HCT116 (cell line): ENCODE results near the gene COL10A1. TPM values are rescaled to one million over a fixed set of nuclear protein-coding genes. Genes with fewer than 3 reads are reported as not detected.

Source experiments
- ATAC-seq: fragments of 200-7000 bp; cut with Tn5 transposase; 2 replicates; pipeline ENCODE4 v1.9.1; 2020; ENCODE audit warnings: mild to moderate bottlenecking, moderate library complexity
- BruUV-seq: library from RNA; stranded (reverse); fragments of 400-500 nt; replicated peaks from 2 replicates; lab custom pipeline; 2021; lab: Mats Ljungman, UMichigan
- CTCF ChIA-PET: fragments of 300-600 bp; sonication (Branson Sonifier 250); formaldehyde crosslinking; loops from one replicate; lab custom pipeline; 2021; ENCODE audit warnings: antibody characterized with exemption; lab: Charles Lee
- POLR2A ChIA-PET: fragments of 300-600, 350-600 bp; sonication (Branson Sonifier 250); formaldehyde crosslinking; loops from one replicate; lab custom pipeline; 2021; ENCODE audit warnings: antibody characterized with exemption; lab: Charles Lee
- RAD21 ChIA-PET, 2 experiments: fragments of 300-600 bp; sonication (Branson Sonifier 250); formaldehyde crosslinking; loops; one replicate each; lab custom pipeline; 2023; ENCODE audit warnings: low total read pairs in 2 of 2; ENCODE audit not compliant: uncharacterized antibody in 2 of 2, unreplicated experiment in 2 of 2, low non-redundant PET in 1 of 2; lab: Charles Lee
- DNase-seq: peaks from one replicate; pipeline ENCODE4 v3.0.0-alpha.2; 2010; ENCODE audit warnings: low read depth, low spot score
- H2AFZ ChIP-seq: fragments of 200-600 bp; shearing (Covaris generic), sonication (generic); 2 replicates; pipeline ENCODE4 v1.6.1; 2017; ENCODE audit warnings: low read depth, mixed run types, mixed read lengths, antibody characterized with exemption, low read length; ENCODE audit not compliant: poor library complexity, severe bottlenecking
- H3K27ac ChIP-seq: 2 replicates; pipeline ENCODE4 v1.5.1; 2012; ENCODE audit warnings: low read depth, low read length
- H3K27me3 ChIP-seq: fragments of 200-600 bp; sonication (generic); 2 replicates; pipeline ENCODE4 v1.6.1; 2016; ENCODE audit warnings: mixed run types, low read length, mixed read lengths; ENCODE audit not compliant: insufficient read depth
- H3K36me3 ChIP-seq, 2 experiments: fragments of 200-500 bp in 1 of 2; fragments of 200-600 bp in 1 of 2; sonication (Bioruptor generic) in 1 of 2; sonication (generic) in 1 of 2; 2 replicates each; pipeline versions ENCODE4 v1.5.1 to v1.6.1; 2014 to 2016; ENCODE audit warnings: low read length in 2 of 2, inconsistent platforms in 1 of 2, mixed read lengths in 1 of 2, mixed run types in 1 of 2; ENCODE audit not compliant: insufficient read depth in 2 of 2, control insufficient read depth in 1 of 2
- H3K4me1 ChIP-seq, 2 experiments: fragments of 200-600 bp in 1 of 2; sonication (generic) in 1 of 2; 2 replicates each; pipeline versions ENCODE4 v1.5.1 to v1.6.1; 2012 to 2017; ENCODE audit warnings: low read length in 2 of 2, inconsistent platforms in 1 of 2, mild to moderate bottlenecking in 1 of 2, mixed read lengths in 1 of 2, mixed run types in 1 of 2, moderate library complexity in 1 of 2; ENCODE audit not compliant: insufficient read depth in 2 of 2, control insufficient read depth in 1 of 2
- H3K4me2 ChIP-seq: fragments of 200-600 bp; sonication (generic); 2 replicates; pipeline ENCODE4 v1.6.1; 2017; ENCODE audit warnings: mixed run types, low read length, mixed read lengths
- H3K4me3 ChIP-seq, 2 experiments: fragments of 200-600 bp in 1 of 2; sonication (generic) in 1 of 2; replicated peaks in 1 of 2; 2 replicates each; pipeline ENCODE4 v1.5.1; 2011 to 2016; ENCODE audit warnings: low read length in 2 of 2, control low read depth in 1 of 2, low read depth in 1 of 2, mild to moderate bottlenecking in 1 of 2, mixed read lengths in 1 of 2, mixed run types in 1 of 2
- H3K79me2 ChIP-seq: fragments of 200-600 bp; sonication (generic); 2 replicates; pipeline ENCODE4 v1.6.1; 2017; ENCODE audit warnings: mild to moderate bottlenecking, mixed run types, low read length, moderate library complexity, mixed read lengths; ENCODE audit not compliant: insufficient read depth
- H3K9ac ChIP-seq: fragments of 200-600 bp; sonication (generic); 2 replicates; pipeline ENCODE4 v1.6.1; 2016; ENCODE audit warnings: low read length, mixed read lengths
- H3K9me2 ChIP-seq: fragments of 200-600 bp; sonication (generic), shearing (Covaris generic); 2 replicates; pipeline ENCODE4 v1.6.1; 2017; ENCODE audit warnings: mixed run types, mild to moderate bottlenecking, moderate library complexity; ENCODE audit not compliant: insufficient read depth
- H3K9me3 ChIP-seq, 2 experiments: fragments of 200-500 bp in 1 of 2; fragments of 200-600 bp in 1 of 2; sonication (Bioruptor generic) in 1 of 2; sonication (generic) in 1 of 2; 2 replicates each; pipeline ENCODE4 v1.6.1; 2014 to 2017; ENCODE audit warnings: low read length in 2 of 2, mixed read lengths in 2 of 2, inconsistent platforms in 1 of 2, low read depth in 1 of 2, mild to moderate bottlenecking in 1 of 2, mixed run types in 1 of 2, moderate library complexity in 1 of 2; ENCODE audit not compliant: control insufficient read depth in 1 of 2, insufficient read depth in 1 of 2
- H4K20me1 ChIP-seq: fragments of 200-600 bp; sonication (generic), shearing (Covaris generic); 2 replicates; pipeline ENCODE4 v1.6.1; 2017; ENCODE audit warnings: mixed run types, mild to moderate bottlenecking, moderate library complexity; ENCODE audit not compliant: insufficient read depth
- ATF3 ChIP-seq: IDR thresholded peaks from 2 replicates; pipeline ENCODE4 v1.6.1; 2012
- CTCF ChIP-seq, 3 experiments: fragments of 200-600 bp in 1 of 3; sonication (generic) in 1 of 3; IDR thresholded peaks in 2 of 3; conservative IDR thresholded peaks in 1 of 3; 2 replicates each; pipeline ENCODE4 v1.5.1; 2012 to 2017; ENCODE audit warnings: low read depth in 2 of 3, low read length in 2 of 3, antibody characterized with exemption in 1 of 3, borderline replicate concordance in 1 of 3, control low read depth in 1 of 3, mild to moderate bottlenecking in 1 of 3, mixed read lengths in 1 of 3, mixed run types in 1 of 3, moderate library complexity in 1 of 3; ENCODE audit not compliant: insufficient read depth in 1 of 3
- EGR1 ChIP-seq: IDR thresholded peaks from 2 replicates; pipeline ENCODE4 v1.6.1; 2012; ENCODE audit warnings: low read depth
- EZH2 ChIP-seq: fragments of 200-600 bp; sonication (generic); IDR thresholded peaks from 2 replicates; pipeline ENCODE4 v1.6.1; 2017; ENCODE audit warnings: antibody characterized with exemption, mixed run types
- EZH2phosphoT487 ChIP-seq: fragments of 200-600 bp; IDR thresholded peaks from 2 replicates; pipeline ENCODE4 v1.6.1; 2018; ENCODE audit warnings: antibody characterized with exemption, borderline replicate concordance
- MAX ChIP-seq: IDR thresholded peaks from 2 replicates; pipeline ENCODE4 v1.6.1; 2012
- RAD21 ChIP-seq: IDR thresholded peaks from 2 replicates; pipeline ENCODE4 v1.6.1; 2012; ENCODE audit warnings: low read depth, mild to moderate bottlenecking
- ZNF274 ChIP-seq: fragments of 200-500 bp; sonication (Bioruptor generic); IDR thresholded peaks from 2 replicates; pipeline ENCODE4 v1.6.1; 2014; ENCODE audit warnings: mild to moderate bottlenecking, low read depth, low read length, inconsistent platforms
- intact Hi-C: fragments of 100-400 bp; cut with micrococcal nuclease; formaldehyde crosslinking; loops from 2 replicates; pipeline ENCODE4 v1.10.0; 2022
- total RNA-seq: library from RNA; stranded (reverse); gene quantifications from one replicate; pipeline ENCODE4 v1.2.1, GENCODE V29; 2021; ENCODE audit not compliant: unreplicated experiment

Gene COL10A1
- total RNA-seq, 1 experiment from 2014 or later = not detected

- no peaks in the 10 kb centered on the region for H3K36me3 ChIP-seq
- H3K4me2 ChIP-seq = peak overlapping the region; percentile 92
- RAD21 ChIA-PET = no interaction called here
- intact Hi-C loops = no loop called here
- H3K9ac ChIP-seq = peak overlapping the region; percentile 93
- no peak for ATAC-seq
- POLR2A ChIA-PET = interaction anchor here (1.2 to 1.9 kb wide), 3 partner anchors 10 to 90 kb away, joined by 3 to 7 read pairs (median 5); partner anchors contain the start of gene FRK
- TF ChIP-seq EZH2phosphoT487 (no peak), EGR1 (no peak), ZNF274 (no peak), ATF3 (no peak), MAX (no peak), RAD21 (no peak), EZH2 (no peak), CTCF (IDR thresholded peaks at IDR 0.05 in 2 of 3, conservative IDR thresholded peaks at IDR 0.05 in 1 of 3; ENCODE audit: borderline replicate concordance in 1 of 3, insufficient read depth in 1 of 3, low read depth in 2 of 3, low read length in 2 of 3) (no peak)
- TF ChIP-seq, all 23 proteins: peak for 0
- DNase-seq = no peak
- no peaks in the 10 kb centered on the region for H3K27me3 ChIP-seq
- peak overlapping the region; percentile 92 for H3K27ac ChIP-seq
- peaks cover 6 to 20% of the 10 kb centered on the region in 2 experiments; a peak in 3 of 4 replicates for H3K4me1 ChIP-seq
- no peaks in the 10 kb centered on the region for H3K9me3 ChIP-seq
- H3K9me2 ChIP-seq = no peaks in the 10 kb centered on the region
- no peak overlapping the region for H2AFZ ChIP-seq
- peaks cover 21% of the 10 kb centered on the region for H3K79me2 ChIP-seq
- H4K20me1 ChIP-seq = no peaks in the 10 kb centered on the region
- BruUV-seq = no TSS peak
- H3K4me3 ChIP-seq = peak overlapping the region; percentile 71 to 93
- CTCF ChIA-PET = interaction anchor here (2.0 to 2.9 kb wide), 3 partner anchors 10 to 91 kb away, joined by 5 to 22 read pairs (median 8); no protein-coding TSS in a partner anchor
These were observed 24.1 kb downstream of the COL10A1 start for GRCh38 chr6:116101790-116102189.
